ENCODE results near the gene ABCG1. TPM values are rescaled to one million over a fixed set of nuclear protein-coding genes. Genes with fewer than 3 reads are reported as not detected.
A peak's percentile ranks its signal among the peaks of the same experiment; 100 is the strongest.

Gene ABCG1
- total RNA-seq, 1 donor from 2014 or later, result 1.3 TPM

GRCh38 chr21:42232176-42232825 lies 13.4 kb downstream of the ABCG1 start:
- H3K27me3 ChIP-seq (ENCODE audit: insufficient read depth, low read length), result peaks cover 16% of the 10 kb centered on the region
- FAIRE-seq (no peak), DNase-seq (ENCODE audit: low read depth) (no peak)
- peaks cover 12% of the 10 kb centered on the region for H3K4me1 ChIP-seq (ENCODE audit: insufficient read depth, low read length)
- no peaks in the 10 kb centered on the region for H3K9me3 ChIP-seq (ENCODE audit: insufficient read depth, low read depth, low read length)
- no peak overlapping the region for H2AFZ ChIP-seq (ENCODE audit: low read depth, low read length)
- Mint-ChIP-seq H3K4me1 (ENCODE audit: low read depth, unreplicated experiment) (peaks cover 15% of the 10 kb centered on the region), H3K27me3 (ENCODE audit: low read depth, unreplicated experiment) (peaks cover 24% of the 10 kb centered on the region), H3K27ac (ENCODE audit: unreplicated experiment) (no peak overlapping the region), H3K9me3 (ENCODE audit: unreplicated experiment) (no peaks in the 10 kb centered on the region), H3K36me3 (ENCODE audit: low read depth, unreplicated experiment) (no peaks in the 10 kb centered on the region), H3K4me3 (ENCODE audit: unreplicated experiment) (no peak overlapping the region)
- no peak overlapping the region for H3K27ac ChIP-seq (ENCODE audit: low read depth, low read length)
- no peak for TF ChIP-seq EZH2 (IDR thresholded peaks at IDR 0.05; ENCODE audit: insufficient read depth, low read length)
- no peak overlapping the region for H3K4me3 ChIP-seq (ENCODE audit: insufficient read depth, low read depth, low read length)
- no peak overlapping the region for H3K9ac ChIP-seq (ENCODE audit: low read length)
- H4K20me1 ChIP-seq (ENCODE audit: insufficient read depth, low read length), result no peaks in the 10 kb centered on the region
- H3K36me3 ChIP-seq (ENCODE audit: insufficient read depth, low read length), result no peaks in the 10 kb centered on the region
- no peaks in the 10 kb centered on the region for H3K79me2 ChIP-seq (ENCODE audit: insufficient read depth, low read length)
- H3K4me2 ChIP-seq (ENCODE audit: low read length), result no peak overlapping the region

GRCh38 chr21:42233067-42233961 lies 14.4 kb downstream of the ABCG1 start:
- H3K4me2 ChIP-seq (ENCODE audit: low read length), result no peak overlapping the region
- no peak overlapping the region for H2AFZ ChIP-seq (ENCODE audit: low read depth, low read length)
- peaks cover 22% of the 10 kb centered on the region for H3K27me3 ChIP-seq (ENCODE audit: insufficient read depth, low read length)
- no peaks in the 10 kb centered on the region for H3K79me2 ChIP-seq (ENCODE audit: insufficient read depth, low read length)
- no peaks in the 10 kb centered on the region for H3K36me3 Mint-ChIP-seq (ENCODE audit: low read depth, unreplicated experiment)
- H3K4me1 Mint-ChIP-seq (ENCODE audit: low read depth, unreplicated experiment), result peaks cover 10% of the 10 kb centered on the region
- no peaks in the 10 kb centered on the region for H3K36me3 ChIP-seq (ENCODE audit: insufficient read depth, low read length)
- DNase-seq (ENCODE audit: low read depth) (no peak), FAIRE-seq (no peak)
- no peak overlapping the region for H3K4me3 ChIP-seq (ENCODE audit: insufficient read depth, low read depth, low read length)
- no peaks in the 10 kb centered on the region for H4K20me1 ChIP-seq (ENCODE audit: insufficient read depth, low read length)
- no peaks in the 10 kb centered on the region for H3K9me3 Mint-ChIP-seq (ENCODE audit: unreplicated experiment)
- H3K27ac Mint-ChIP-seq (ENCODE audit: unreplicated experiment), result no peak overlapping the region
- peaks cover 27% of the 10 kb centered on the region for H3K27me3 Mint-ChIP-seq (ENCODE audit: low read depth, unreplicated experiment)
- no peak for TF ChIP-seq EZH2 (IDR thresholded peaks at IDR 0.05; ENCODE audit: insufficient read depth, low read length)
- TF ChIP-seq CTCF (IDR thresholded peaks at IDR 0.05; ENCODE audit: insufficient read depth, low read depth, low read length), result no peak
- H3K9ac ChIP-seq (ENCODE audit: low read length), result no peak overlapping the region
- no peak overlapping the region for H3K4me3 Mint-ChIP-seq (ENCODE audit: unreplicated experiment)
- H3K9me3 ChIP-seq (ENCODE audit: insufficient read depth, low read depth, low read length), result no peaks in the 10 kb centered on the region
- peaks cover 12% of the 10 kb centered on the region for H3K4me1 ChIP-seq (ENCODE audit: insufficient read depth, low read length)
- H3K27ac ChIP-seq (ENCODE audit: low read depth, low read length), result no peak overlapping the region

GRCh38 chr21:42234041-42234440 lies 15.1 kb downstream of the ABCG1 start:
- H3K36me3 ChIP-seq (ENCODE audit: insufficient read depth, low read length), result no peaks in the 10 kb centered on the region
- peaks cover 25% of the 10 kb centered on the region for H3K27me3 ChIP-seq (ENCODE audit: insufficient read depth, low read length)
- no peaks in the 10 kb centered on the region for H3K79me2 ChIP-seq (ENCODE audit: insufficient read depth, low read length)
- H3K4me3 Mint-ChIP-seq (ENCODE audit: unreplicated experiment), result no peak overlapping the region
- no peak for DNase-seq (ENCODE audit: low read depth)
- H2AFZ ChIP-seq (ENCODE audit: low read depth, low read length), result peak overlapping the region; percentile 49
- H3K27ac Mint-ChIP-seq (ENCODE audit: unreplicated experiment), result no peak overlapping the region
- peaks cover 12% of the 10 kb centered on the region for H3K4me1 ChIP-seq (ENCODE audit: insufficient read depth, low read length)
- H3K4me1 Mint-ChIP-seq (ENCODE audit: low read depth, unreplicated experiment), result peaks cover 10% of the 10 kb centered on the region
- no peaks in the 10 kb centered on the region for H3K9me3 Mint-ChIP-seq (ENCODE audit: unreplicated experiment)
- H3K27ac ChIP-seq (ENCODE audit: low read depth, low read length), result no peak overlapping the region
- no peak for TF ChIP-seq EZH2 (IDR thresholded peaks at IDR 0.05; ENCODE audit: insufficient read depth, low read length)
- TF ChIP-seq CTCF (IDR thresholded peaks at IDR 0.05; ENCODE audit: insufficient read depth, low read depth, low read length), result no peak
- peak overlapping the region; percentile 88 for H3K4me2 ChIP-seq (ENCODE audit: low read length)
- FAIRE-seq, result no peak
- no peaks in the 10 kb centered on the region for H3K9me3 ChIP-seq (ENCODE audit: insufficient read depth, low read depth, low read length)
- no peaks in the 10 kb centered on the region for H4K20me1 ChIP-seq (ENCODE audit: insufficient read depth, low read length)
- peaks cover 31% of the 10 kb centered on the region for H3K27me3 Mint-ChIP-seq (ENCODE audit: low read depth, unreplicated experiment)
- peak overlapping the region; percentile 70 for H3K9ac ChIP-seq (ENCODE audit: low read length)
- H3K4me3 ChIP-seq (ENCODE audit: insufficient read depth, low read depth, low read length), result no peak overlapping the region
- no peaks in the 10 kb centered on the region for H3K36me3 Mint-ChIP-seq (ENCODE audit: low read depth, unreplicated experiment)

Data from astrocyte (in vitro differentiated cells and primary cell).